Common myeloid progenitor, CD34-positive (primary cell): Measurements from ENCODE around the gene NAMPT.
"Not testable (repeated sequence)": the region's sequence is repeated elsewhere in the genome, so short reads cannot be mapped to it uniquely, and the experiment has no call there.

Experiments
- CTCF ChIA-PET: fragments of 350-600 bp; sonication (Branson Sonifier 250); formaldehyde crosslinking; loops from one replicate; lab custom pipeline; 2021; ENCODE audit warnings: antibody characterized with exemption; lab: Charles Lee
- POLR2A ChIA-PET: fragments of 350-600 bp; sonication (Branson Sonifier 250); formaldehyde crosslinking; loops from one replicate; lab custom pipeline; 2021; ENCODE audit warnings: antibody characterized with exemption; lab: Charles Lee
- DNase-seq, 3 donors: peaks; one replicate each; pipeline versions ENCODE4 v3.0.0 to v3.0.0-alpha.2; 2013
- H3K27ac ChIP-seq, 2 experiments: 1 replicate in 1 of 2; 2 replicates in 1 of 2; pipeline ENCODE4 v1.7.0; 2013; ENCODE audit warnings: inconsistent platforms in 2 of 2, low read length in 2 of 2, mild to moderate bottlenecking in 2 of 2, low read depth in 1 of 2, moderate library complexity in 1 of 2; ENCODE audit not compliant: severe bottlenecking in 2 of 2, insufficient read depth in 1 of 2, poor library complexity in 1 of 2
- H3K27me3 ChIP-seq, 5 experiments: replicated peaks in 2 of 5; 1 replicate in 3 of 5; 2 replicates in 2 of 5; pipeline versions ENCODE4 v1.6.1 to v1.7.0; 2013; ENCODE audit warnings: low read length in 4 of 5, mild to moderate bottlenecking in 2 of 5, moderate library complexity in 2 of 5, inconsistent platforms in 1 of 5; ENCODE audit not compliant: insufficient read depth in 5 of 5, control insufficient read depth in 4 of 5
- H3K36me3 ChIP-seq, 4 experiments: 1 replicate in 2 of 4; 2 replicates in 2 of 4; pipeline versions ENCODE4 v1.6.1 to v1.7.0; 2013; ENCODE audit warnings: low read length in 3 of 4, control low read depth in 1 of 4, mild to moderate bottlenecking in 1 of 4; ENCODE audit not compliant: control insufficient read depth in 4 of 4, insufficient read depth in 4 of 4
- H3K4me1 ChIP-seq, 4 experiments: 1 replicate in 3 of 4; 2 replicates in 1 of 4; pipeline versions ENCODE4 v1.6.1 to v1.7.1; 2013; ENCODE audit warnings: low read length in 3 of 4, mild to moderate bottlenecking in 3 of 4, control low read depth in 1 of 4, inconsistent platforms in 1 of 4, moderate library complexity in 1 of 4; ENCODE audit not compliant: control insufficient read depth in 4 of 4, insufficient read depth in 4 of 4; ENCODE audit errors: control extremely low read depth in 1 of 4
- H3K4me3 ChIP-seq, 7 experiments: 1 replicate in 4 of 7; 2 replicates in 3 of 7; pipeline versions ENCODE4 v1.5.1 to v1.7.0; 2013; ENCODE audit warnings: mild to moderate bottlenecking in 7 of 7, low read length in 6 of 7, moderate library complexity in 6 of 7, inconsistent platforms in 2 of 7, low read depth in 2 of 7, control low read depth in 1 of 7; ENCODE audit not compliant: insufficient read depth in 4 of 7, control insufficient read depth in 1 of 7; ENCODE audit errors: extremely low read depth in 1 of 7
- H3K9me3 ChIP-seq, 5 experiments: 1 replicate in 4 of 5; 2 replicates in 1 of 5; pipeline versions ENCODE4 v1.6.1 to v1.7.1; 2013; ENCODE audit warnings: low read length in 4 of 5, mild to moderate bottlenecking in 2 of 5, inconsistent platforms in 1 of 5, low read depth in 1 of 5, moderate library complexity in 1 of 5; ENCODE audit not compliant: control insufficient read depth in 4 of 5, insufficient read depth in 2 of 5; ENCODE audit errors: control extremely low read depth in 1 of 5
- WGBS: methylation state at CpG from one replicate; pipeline ENCODE4 v1.1.5; 2013; ENCODE audit not compliant: insufficient coverage; 5-methylcytosine and 5-hydroxymethylcytosine counted together

The NAMPT gene

GRCh38 chr7:106304568-106304967 is 19.8 kb upstream of the NAMPT start:
- Histone ChIP-seq H3K27me3 (no peaks in the 10 kb centered on the region), H3K4me1 (no peaks in the 10 kb centered on the region), H3K36me3 (no peaks in the 10 kb centered on the region), H3K4me3 (no peak overlapping the region), H3K27ac (no peak overlapping the region), H3K9me3 (peaks cover 0 to 6% (median 2%) of the 10 kb centered on the region in 5 experiments)
- no peak for DNase-seq
- CTCF ChIA-PET, result no interaction called here
- POLR2A ChIA-PET, result no interaction called here
- WGBS, result 100% methylated on average over 1 of the region's 2 CpGs

GRCh38 chr7:106298631-106299030 is 13.8 kb upstream of the NAMPT start:
- H3K27ac ChIP-seq, H3K4me1 ChIP-seq, POLR2A ChIA-PET, H3K4me3 ChIP-seq, H3K27me3 ChIP-seq, H3K9me3 ChIP-seq, DNase-seq, H3K36me3 ChIP-seq, CTCF ChIA-PET: not testable (repeated sequence)
- WGBS, result no CpG with 5 or more reads among the region's 4 CpGs

GRCh38 chr7:106298155-106298554 is 13.4 kb upstream of the NAMPT start:
- H3K27me3 ChIP-seq, CTCF ChIA-PET, H3K9me3 ChIP-seq, H3K4me3 ChIP-seq, DNase-seq, POLR2A ChIA-PET, H3K27ac ChIP-seq, H3K4me1 ChIP-seq, H3K36me3 ChIP-seq: not testable (repeated sequence)
- WGBS, result no CpG with 5 or more reads among the region's 4 CpGs

DNA sequence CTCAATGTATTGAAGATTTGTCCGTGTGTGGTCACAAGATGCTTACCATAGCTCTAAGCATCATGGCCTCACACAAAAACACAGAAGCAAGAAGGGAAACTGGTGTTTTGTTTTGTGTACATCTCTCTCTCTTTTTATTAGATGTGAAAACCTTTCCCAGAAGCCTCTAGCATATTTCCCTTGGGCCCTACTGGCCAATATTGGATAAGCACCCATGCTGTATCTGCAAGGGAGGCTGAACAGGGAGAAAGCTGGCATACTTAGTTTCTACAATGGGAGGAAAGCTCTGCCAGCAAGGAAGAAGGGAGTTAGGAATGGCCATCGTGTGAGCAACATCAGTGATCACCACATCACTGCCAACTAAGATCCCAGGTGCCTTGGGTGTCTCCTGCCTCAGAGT is 9.6 kb upstream of the NAMPT start:
- ChIA-PET POLR2A (no interaction called here), CTCF (no interaction called here)
- H3K4me1 ChIP-seq, result no peaks in the 10 kb centered on the region
- H3K4me3 ChIP-seq, result no peak overlapping the region
- H3K36me3 ChIP-seq, result no peaks in the 10 kb centered on the region
- WGBS, result 100% methylated on average over 1 of the region's 2 CpGs
- DNase-seq, result no peak
- H3K27me3 ChIP-seq, result no peaks in the 10 kb centered on the region
- H3K9me3 ChIP-seq, result peaks cover 0 to 2% (median 0%) of the 10 kb centered on the region in 5 experiments
- no peak overlapping the region for H3K27ac ChIP-seq

GRCh38 chr7:106291247-106291646 is 6.5 kb upstream of the NAMPT start:
- CTCF ChIA-PET, result no interaction called here
- no peak for DNase-seq
- 91% methylated on average over 3 of the region's 4 CpGs for WGBS
- Histone ChIP-seq H3K9me3 (peaks cover 0 to 2% (median 0%) of the 10 kb centered on the region in 5 experiments), H3K4me3 (no peak overlapping the region), H3K4me1 (peaks cover 0 to under 1% (median 0%) of the 10 kb centered on the region in 4 experiments), H3K36me3 (no peaks in the 10 kb centered on the region), H3K27me3 (no peaks in the 10 kb centered on the region), H3K27ac (no peak overlapping the region)
- POLR2A ChIA-PET, result no interaction called here

DNA sequence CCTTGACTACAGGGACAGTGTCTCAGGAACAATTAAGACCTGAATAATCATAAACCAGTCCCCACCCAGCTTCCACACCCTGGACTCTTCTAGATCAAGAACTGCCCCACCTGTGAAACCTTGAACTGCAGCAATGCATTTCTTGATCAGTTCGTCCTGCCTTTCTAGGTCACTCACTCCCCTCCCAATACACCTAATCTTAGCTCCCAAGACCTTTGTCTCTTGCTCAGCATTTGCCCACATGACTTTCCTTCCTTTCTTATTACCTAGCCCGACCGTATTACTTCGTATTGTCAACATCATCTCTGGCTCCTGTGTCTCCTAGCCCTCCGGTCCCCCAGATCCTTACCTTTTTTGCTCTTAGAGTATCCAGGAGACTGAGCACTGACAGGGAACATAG is 5.5 kb upstream of the NAMPT start:
- H3K36me3 ChIP-seq, result no peaks in the 10 kb centered on the region
- H3K4me3 ChIP-seq, result no peak overlapping the region
- DNase-seq, result no peak
- ChIA-PET POLR2A (no interaction called here), CTCF (no interaction called here)
- peaks cover 0 to 2% (median 0%) of the 10 kb centered on the region in 5 experiments for H3K9me3 ChIP-seq
- H3K4me1 ChIP-seq, result peaks cover 0 to 8% (median 5%) of the 10 kb centered on the region in 4 experiments
- H3K27me3 ChIP-seq, result no peaks in the 10 kb centered on the region
- no peak overlapping the region for H3K27ac ChIP-seq
- WGBS, result 93% methylated on average over 5 of the region's 5 CpGs

DNA sequence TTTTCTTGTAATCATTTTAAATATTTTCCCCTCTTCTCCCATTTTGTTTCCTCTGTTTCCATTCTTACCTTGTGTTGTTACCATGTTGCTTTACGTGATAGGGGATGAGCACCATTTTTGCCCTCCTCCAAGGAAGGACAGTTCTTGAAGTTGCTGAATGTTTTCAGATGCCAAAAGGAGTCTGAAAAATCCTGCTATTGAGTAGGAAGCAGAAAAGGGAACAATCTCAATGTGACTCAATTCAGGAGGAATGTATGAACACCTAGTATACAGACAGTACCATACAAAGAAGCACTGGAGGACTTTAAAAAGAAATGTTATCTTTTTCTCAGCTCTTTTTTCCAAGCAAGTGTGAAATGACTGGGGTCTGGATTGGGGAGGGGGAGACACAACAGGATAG is 5.1 kb upstream of the NAMPT start:
- H3K36me3 ChIP-seq, result no peaks in the 10 kb centered on the region
- POLR2A ChIA-PET, result no interaction called here
- H3K9me3 ChIP-seq, result peaks cover 0 to 2% (median 0%) of the 10 kb centered on the region in 5 experiments
- no peak for DNase-seq
- H3K4me3 ChIP-seq, result no peak overlapping the region
- H3K27ac ChIP-seq, result no peak overlapping the region
- CTCF ChIA-PET, result interaction anchor here (1.1 kb wide), 1 partner anchor 10 kb away, joined by 3 read pairs; no protein-coding TSS in a partner anchor
- 0% methylated on average over 1 of the region's 1 CpG for WGBS
- peaks cover 0 to 9% (median 6%) of the 10 kb centered on the region in 4 experiments for H3K4me1 ChIP-seq
- H3K27me3 ChIP-seq, result no peaks in the 10 kb centered on the region
